ENCODE results near the gene FRMD1.

The FRMD1 gene

DNA sequence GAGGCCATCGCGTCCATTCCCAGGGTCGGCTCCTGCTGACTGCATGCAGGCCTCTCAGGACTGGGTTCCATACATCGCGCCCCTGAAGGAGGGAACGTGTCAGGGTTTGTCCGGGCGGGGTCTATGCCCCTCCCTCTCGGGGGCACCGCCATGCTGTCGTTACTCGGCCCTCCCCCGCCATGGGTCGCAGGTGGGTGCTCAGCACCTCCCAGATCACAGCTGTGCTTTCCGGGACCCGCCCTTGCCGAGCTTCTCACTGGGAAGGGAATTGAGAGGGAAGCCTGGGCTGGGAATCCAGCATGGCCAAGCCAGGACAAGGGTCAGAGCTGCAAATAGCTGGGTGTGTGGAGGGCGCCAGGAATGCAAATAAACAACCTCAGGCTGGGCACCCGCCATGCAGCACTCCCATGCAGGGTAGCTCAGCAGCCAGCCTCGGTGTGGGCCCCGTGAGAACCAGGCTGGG is at the start of gene FRMD1:
Gene FRMD1, minus strand, starts transcription at position 270 of the 463 bp plus-strand sequence. Its CDS starts 118 bp downstream, at position 152.
- DNase-seq (ENCODE audit: low read depth), result no peak

GRCh38 chr6:168128006-168128630 is 49.1 kb upstream of the FRMD1 start:
- DNase-seq (ENCODE audit: low read depth), result no peak

GRCh38 chr6:168127384-168127868 is 48.4 kb upstream of the FRMD1 start:
- DNase-seq (ENCODE audit: low read depth), result no peak

- no peak for DNase-seq (ENCODE audit: low read depth)
These were observed 47.8 kb upstream of the FRMD1 start for GRCh38 chr6:168126566-168127383.

- no peak for DNase-seq (ENCODE audit: low read depth)
These were observed 46.5 kb upstream of the FRMD1 start for GRCh38 chr6:168125429-168126001.

DNA sequence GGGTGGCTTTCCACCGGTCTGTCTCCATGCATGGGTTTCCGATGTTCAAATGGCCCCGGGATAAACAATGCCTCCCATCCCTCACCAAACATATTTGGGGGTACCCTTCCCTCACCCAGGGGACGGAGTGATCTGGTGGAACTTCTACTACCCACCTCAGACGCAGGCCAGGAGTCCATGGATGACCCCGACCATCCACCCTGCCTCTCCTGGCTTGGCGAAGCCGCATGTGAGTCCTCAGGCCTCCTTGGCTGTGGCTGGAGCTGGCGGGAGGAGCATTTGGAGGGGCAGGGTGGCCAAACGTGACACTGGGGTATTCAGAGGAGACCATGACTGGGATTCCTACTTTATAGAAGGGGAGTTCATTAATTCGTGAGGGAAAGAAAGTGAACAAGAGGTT is 45.9 kb upstream of the FRMD1 start:
- no peak for DNase-seq (ENCODE audit: low read depth)

GRCh38 chr6:168124158-168124557 is 45.1 kb upstream of the FRMD1 start:
- no peak for DNase-seq (ENCODE audit: low read depth)

DNA sequence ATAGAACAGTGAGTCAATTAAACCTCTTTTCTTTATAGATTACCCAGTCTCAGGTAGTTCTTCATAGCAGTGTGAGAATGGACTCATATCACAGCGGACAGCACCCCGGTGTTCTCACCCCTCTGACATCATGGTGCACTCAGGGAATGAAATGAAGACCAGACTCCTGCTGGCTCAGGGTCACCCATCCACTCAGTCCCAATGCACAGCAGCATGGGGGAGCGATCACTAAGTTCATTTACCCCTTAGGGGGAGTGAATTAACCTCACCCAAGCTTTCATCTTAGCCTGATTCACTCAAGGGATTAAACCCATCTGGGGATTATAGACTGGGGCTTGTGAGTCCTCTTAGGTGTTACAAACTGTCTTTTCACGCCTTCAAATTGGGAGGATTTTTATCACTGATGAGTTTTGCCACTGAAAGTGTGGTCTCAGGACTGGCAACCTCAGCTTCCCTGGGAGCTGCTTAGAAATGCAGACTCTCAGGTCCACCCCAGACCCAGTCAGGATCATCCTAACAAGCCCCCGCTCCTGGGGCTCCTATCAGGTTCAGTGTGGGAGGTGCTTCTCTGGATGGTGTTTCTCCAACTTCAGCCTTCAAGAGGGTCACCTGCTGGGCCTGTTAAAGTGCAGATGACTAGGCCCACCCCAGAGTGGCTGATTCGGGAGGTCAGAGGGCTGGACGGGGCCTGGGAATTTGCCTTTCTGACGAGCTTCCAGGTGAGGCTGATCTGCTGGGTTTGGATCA is 44.3 kb upstream of the FRMD1 start:
- no peak for DNase-seq (ENCODE audit: low read depth)

- DNase-seq (ENCODE audit: low read depth), result no peak
These were observed 43.5 kb upstream of the FRMD1 start for GRCh38 chr6:168122521-168122920.

DNA sequence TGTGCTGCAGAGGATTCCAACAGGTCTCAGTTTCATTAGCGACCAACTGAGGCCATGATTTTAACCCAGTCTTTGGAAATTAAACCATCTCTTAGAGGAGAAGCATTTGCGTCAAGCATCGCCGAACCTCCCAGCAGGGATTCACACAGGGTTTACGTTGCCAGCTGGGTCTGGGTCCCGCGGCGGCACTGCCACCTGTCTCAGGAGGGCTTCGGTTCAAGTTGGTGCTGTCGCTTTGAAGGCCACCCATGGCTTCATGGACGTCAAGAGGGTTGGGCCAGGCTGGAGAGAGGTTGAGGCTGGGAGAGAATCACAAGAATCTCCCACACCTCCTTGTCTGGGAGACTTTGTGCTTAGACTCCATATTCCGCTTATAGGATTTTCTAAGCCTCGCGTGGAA is 43.0 kb upstream of the FRMD1 start:
- DNase-seq (ENCODE audit: low read depth), result no peak

- DNase-seq (ENCODE audit: low read depth), result no peak
These were observed 42.3 kb upstream of the FRMD1 start for GRCh38 chr6:168121303-168121665.

DNA sequence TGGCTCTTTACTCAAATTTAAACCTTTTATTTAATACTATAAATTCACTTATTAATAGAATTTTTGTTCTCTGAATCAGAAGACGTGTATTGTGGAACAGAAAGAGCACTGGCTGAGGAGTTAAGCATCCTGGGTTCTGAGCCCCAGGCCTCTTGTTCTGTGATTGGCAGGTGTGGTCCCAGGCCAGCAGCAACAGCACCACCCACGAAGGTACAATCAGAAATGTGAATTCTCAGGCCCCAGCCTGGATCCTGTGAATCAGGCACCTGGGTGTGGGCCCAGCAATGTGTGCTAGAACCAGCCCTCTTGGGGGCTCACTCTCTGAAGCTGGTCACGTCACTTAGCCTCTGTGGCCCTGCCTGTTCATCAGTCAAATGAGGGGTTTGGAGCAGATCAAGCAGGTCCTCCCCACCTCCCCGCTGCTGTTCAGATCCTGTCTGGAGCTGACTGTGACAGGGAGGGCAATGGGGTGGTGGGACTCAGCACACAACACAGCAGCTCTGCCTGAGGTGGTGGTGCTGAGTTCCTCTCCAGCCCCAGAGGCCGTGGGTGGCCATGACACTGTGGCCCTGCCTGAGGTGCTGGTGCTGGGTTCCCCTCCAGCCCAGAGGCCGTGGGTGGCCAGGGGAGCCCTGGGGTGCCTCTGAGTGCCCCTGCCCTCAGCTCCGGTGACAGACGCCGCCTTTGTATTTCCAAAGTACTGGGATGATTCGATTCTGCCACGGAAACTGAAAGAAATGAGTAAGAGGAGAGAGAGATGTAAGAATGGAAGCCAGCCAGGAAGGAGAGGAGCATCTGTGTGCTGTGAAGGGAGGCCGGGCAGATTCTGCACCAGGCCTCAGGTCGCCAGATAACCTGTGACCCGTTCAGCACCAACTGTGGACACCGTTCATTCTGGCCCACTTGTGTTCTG is 41.6 kb upstream of the FRMD1 start:
- no peak for DNase-seq (ENCODE audit: low read depth)

GRCh38 chr6:168119539-168119938 is 40.5 kb upstream of the FRMD1 start:
- DNase-seq (ENCODE audit: low read depth), result no peak

GRCh38 chr6:168118935-168119334 is 39.9 kb upstream of the FRMD1 start:
- no peak for DNase-seq (ENCODE audit: low read depth)

DNA sequence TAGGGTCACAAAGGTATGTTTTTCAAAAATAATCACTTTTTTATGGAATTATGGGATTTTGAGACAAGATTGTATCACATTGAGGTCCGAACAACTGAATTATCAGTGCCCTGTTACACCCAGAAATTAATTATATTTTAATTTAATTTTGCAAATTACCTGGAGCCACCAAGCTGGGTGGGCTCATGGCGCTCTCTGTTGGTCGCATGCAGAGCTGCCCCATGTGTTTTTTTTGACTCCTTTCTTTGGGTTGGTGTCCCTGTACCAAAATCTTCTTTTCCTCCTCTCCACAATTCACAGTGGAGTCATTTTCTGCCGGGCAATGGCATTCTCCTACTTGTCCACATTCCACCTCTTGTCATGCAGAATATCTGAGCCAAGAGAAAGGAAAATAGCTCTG is 38.9 kb upstream of the FRMD1 start:
- no peak for DNase-seq (ENCODE audit: low read depth)

- DNase-seq (ENCODE audit: low read depth), result no peak
These were observed 38.2 kb upstream of the FRMD1 start for GRCh38 chr6:168116975-168117899.

GRCh38 chr6:168116438-168116974 is 37.5 kb upstream of the FRMD1 start:
- no peak for DNase-seq (ENCODE audit: low read depth)

DNA sequence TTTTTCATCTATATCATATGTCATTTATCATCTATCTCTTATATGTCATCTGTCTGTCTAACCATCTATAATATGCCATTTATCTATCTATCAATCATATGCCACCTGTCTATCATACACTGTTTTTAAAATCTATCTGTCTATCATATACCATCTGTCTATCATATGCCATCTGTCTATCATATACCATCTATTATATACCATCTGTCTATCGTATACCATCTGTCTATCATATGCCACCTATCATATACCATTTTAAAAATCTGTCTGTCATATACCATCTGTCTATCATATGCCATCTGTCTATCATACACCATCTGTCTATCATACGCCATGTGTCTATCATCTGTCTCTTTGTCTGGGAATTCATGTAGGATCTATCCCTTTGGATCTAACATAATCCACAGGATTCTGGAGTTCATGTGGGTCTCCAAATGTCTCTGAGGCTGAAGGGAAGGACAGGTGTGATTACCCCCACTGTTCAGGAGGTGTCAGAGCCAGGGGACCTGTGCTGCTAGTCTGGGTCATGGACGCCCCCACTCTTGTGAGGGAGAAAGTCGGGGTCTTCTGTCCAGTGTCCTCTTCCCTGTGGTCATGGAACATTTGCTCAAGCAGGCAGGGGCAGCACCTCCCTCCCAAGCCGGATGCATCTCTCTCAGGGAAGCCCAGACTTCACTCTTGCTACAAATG is 36.9 kb upstream of the FRMD1 start:
- DNase-seq (ENCODE audit: low read depth), result no peak

GRCh38 chr6:168113226-168113625 is 34.2 kb upstream of the FRMD1 start:
- no peak for DNase-seq (ENCODE audit: low read depth)
